ENCODE measurements around the gene NRCAM.

NRCAM gene

DNA sequence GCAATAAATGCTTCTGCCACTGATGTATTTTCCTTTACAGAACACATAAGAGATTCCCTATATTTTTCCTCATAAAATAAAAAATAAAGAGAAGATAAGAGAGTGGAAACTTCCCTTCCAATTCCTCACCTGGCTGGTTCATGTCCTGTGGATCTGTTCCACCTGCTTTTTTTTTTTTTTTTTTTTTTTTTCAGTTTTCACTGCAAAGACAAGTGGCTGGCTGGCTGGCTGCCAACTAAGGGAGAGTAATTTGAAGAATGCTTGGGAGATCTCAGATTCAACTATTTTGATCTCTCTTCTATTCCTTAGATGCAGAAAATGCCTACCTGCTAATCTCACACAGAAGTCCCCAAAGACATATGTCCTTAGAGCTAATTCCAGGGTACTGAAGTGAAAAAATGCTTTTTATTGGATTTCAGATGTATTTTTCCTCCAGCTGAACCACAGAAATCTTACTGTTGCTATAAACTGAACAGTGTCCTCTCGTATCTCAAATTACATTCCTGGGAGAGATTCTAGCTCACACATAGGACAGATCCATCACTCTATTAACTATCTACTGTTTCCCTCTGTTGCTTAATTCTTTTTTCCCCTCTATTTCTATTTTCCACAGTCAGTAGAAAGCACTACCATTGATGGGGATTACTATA lies 120.8 kb downstream of the NRCAM start:
- peak; percentile 96 for DNase-seq

DNA sequence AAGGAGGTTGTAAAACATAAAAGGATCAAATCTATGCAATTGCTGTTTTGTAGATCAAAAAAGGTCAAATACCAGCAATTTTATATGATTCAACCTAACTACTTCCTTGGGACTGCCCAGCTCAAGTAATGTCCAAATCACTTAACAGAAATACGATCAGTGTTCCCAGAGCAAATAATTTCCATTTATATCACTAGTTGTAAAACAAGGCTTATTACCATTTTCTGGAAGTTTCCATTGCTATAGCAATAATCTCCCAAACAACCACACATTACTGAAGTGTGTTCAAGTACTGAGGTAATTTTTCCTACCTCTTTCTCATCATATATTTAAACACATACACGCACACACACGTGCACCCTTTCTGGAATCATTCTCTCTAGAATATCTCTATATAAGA lies 123.3 kb downstream of the NRCAM start:
- DNase-seq, result no peak

DNA sequence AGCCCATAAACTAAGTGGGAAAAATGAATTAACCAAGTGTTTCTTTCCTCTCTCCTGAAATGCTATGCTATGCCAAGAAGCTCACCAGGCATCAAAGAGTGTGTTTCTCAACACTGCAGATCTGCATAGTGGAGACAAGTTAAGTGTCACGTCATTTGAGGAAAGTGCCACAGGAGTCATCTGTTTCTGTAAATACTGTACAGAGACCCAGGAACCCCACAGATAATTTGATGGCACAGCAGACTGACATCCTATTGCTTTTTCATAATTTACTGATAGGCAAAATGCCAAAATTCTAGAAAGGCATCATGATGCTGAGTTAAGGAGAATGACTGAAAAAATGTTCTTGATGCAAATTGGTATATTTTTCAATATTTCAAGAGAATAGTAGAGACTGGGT lies 124.3 kb downstream of the NRCAM start:
- no peak for DNase-seq

DNA sequence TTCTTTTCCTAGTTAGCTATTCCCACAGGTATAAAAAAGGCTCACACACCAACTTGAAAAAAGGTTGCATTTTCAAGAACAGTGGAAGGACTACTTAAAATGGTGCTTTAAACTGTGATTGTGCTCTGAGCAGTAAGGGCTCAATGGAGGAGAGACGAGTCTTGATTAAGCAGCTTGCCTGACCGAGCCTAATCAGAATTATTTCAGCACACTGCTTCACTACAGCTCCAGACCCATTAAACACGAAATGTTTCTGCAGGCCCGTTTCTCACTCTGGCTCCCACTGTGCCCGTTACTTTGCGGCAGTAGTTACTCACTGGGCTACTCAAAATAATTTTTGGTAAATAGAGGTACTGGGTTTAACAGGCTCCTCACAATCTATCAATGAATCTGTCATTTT lies 126.0 kb downstream of the NRCAM start:
- no peak for DNase-seq

DNA sequence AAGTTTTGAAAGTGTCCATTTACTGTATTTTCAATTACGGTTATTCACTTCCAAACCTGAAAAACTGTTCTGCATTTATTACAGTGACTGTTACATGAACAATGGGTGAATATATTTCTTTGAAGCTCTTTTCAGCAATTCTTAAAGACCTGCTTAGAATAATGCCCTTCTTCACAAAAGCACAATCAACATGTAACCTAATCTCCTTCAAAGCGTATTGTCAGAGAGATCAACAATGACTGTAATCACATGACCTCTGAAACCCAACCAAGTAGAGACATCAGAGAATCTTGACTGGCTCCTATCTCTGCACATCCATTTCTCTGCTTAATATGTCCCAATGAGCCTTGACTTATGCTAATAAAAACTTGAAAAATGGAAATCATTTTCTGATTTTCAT lies 126.7 kb downstream of the NRCAM start:
- DNase-seq, result peak; percentile 74

DNA sequence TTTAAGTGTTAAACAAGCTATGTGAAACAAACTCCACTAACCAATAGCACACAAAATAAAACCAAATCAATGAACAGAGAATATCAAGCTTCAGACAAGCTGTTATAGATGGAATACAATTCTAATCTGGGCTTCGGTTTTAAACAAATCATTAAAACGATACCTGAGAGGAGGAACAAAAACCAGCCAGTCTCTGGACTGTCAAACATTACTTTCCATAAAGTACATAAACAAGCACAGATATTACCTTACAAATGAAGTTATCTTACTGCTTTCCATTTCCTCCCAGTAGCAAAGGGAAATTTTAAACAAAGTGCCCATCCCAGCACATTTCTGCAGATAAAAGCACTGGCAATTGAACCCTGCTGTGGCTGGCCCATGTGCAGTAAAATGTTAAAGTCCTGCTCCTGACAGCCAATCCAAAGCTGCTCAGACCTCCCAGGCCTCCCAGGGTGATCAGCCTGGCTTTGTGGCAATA lies 128.0 kb downstream of the NRCAM start:
- DNase-seq, result no peak

DNA sequence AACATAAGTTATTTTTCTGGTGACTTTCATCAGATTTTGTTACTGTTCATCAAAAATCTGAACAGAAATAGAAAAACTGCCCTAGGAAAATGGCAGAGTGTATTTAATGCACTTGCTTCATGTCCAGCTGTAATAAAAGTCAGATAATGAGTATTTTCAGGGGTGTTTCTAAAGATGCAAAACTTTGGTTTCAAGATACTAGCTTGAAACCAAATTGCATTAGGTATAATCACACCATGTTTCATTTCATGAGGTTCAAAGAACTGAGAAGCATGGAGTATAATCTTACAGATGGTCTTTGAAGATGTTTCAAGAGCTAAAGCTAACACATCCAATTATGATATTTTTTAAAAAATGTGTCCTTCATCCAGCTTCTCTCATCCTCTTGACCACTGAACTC lies 128.9 kb downstream of the NRCAM start:
- no peak for DNase-seq

DNA sequence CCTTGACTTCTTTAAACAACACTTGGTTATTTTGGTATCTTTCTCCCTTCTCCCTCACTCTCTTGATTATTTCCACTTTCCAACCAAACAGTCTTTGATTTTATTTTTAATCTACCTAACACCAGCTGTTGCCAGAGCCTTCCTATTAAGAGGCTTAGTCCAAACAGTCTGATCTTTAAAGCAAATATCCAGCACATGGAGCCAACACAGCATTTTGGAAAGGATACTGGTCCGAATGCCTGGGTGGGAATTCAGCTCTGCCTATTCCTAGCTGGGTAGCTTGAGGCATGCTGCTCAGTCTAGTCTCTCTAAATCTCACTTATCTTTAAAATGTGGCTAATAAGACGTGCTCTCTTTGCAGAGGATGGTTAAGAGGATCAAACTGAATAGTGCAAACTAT lies 129.3 kb downstream of the NRCAM start:
- DNase-seq, result peak; percentile 19

DNA sequence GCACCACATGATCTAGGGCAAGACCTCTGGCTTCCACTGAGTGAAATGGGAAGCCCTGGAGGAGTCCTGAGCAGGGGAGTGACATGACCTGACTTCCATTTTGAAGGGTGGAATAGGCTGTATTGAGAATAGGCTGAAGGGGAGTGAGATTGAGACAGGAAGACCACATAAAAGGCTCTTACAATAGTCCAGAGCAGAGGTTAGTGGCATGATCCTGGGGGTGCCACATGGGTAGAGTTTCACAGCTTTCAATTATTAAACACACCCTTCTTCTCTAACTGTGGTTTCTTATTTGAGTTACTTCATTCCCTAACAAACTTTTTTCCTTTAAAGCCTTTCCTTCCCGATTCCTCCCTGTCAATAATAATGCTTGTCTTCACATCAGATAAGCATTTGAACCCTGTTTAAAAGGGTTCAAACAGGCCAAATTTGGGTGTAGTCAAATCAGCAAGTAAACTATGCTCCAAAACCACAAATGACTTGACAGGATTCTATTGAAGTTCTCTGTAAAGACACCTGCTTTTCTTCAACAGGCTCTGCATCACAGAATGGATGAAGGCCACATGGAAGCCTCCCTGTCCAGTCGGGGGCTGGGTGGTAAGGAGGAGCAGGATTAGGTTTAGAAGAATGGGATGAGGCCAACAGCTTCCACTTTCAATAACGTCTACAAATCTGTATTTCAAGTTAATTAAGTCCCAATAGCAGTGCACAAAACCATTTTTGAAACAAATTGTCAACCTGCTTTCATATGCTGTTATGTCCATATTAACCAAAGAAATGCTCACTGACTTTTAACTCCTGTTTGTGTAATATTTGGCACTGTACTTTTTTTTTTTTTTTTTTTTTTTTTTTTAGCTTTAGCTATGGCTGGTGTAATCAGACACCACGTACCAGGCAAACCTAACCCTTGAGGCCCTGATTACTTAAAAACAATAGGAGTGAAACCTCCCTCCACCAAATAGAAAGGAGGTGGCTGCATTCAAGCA lies 131.9 kb downstream of the NRCAM start:
- no peak for DNase-seq

DNA sequence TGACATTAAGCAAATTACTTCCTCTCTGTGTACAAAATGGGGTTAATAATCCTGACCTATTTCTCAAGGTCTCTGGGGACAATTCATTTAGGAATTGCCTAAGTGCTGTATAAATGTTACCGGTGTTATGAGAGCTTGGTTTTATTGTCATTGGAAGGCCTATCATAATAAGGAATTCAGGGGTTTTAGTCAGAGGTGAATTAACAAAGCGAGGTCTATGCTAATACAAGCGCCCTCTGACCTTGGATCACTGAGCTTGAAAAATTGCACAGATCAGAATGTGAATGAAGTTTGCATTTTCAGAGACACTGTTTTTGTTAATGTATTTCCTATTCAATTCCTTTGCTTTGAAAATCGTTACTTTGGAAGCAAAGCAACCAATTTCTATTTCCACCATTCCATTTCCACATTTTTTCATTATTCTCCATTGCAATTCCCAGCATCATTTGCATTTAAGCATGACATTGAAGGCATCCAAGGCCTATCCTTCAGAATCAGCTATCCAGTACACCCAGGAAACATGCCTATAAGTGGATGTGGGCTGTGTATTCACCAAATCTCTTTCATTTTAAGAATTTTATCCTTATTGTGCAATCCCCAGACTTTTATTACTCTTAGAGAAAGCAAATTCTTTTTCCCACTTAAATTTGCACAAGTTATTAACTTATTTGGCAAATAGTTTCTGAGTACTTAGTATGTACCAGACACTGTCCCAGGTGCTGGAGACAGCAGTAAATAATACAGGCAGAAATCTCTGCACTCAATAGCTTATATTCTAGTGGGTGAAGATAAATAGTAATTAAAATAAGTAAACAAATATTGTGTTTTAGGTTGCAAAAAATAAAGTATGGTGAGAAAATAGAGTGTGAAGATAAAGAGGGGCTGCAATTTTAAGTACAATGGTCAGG lies 133.1 kb downstream of the NRCAM start:
- no peak for DNase-seq

DNA sequence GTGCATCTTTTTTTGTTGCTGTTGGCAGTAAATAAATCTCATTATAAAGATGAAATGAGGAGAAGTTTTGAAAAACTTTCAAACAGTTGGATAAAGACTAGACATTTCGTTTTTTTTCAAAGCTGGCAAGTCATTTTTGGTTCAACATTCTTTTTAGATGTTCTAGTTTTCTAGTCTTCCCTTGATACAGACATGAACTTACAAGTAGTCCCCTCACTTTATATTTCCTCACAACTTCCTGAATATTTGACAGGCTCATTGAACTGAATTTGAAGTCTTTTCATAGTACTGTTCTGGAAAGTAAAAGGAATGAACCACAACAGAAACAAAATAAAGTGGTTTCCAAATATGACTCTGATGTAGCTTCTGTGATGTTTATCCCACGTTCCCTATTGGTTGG lies 134.2 kb downstream of the NRCAM start:
- no peak for DNase-seq

DNA sequence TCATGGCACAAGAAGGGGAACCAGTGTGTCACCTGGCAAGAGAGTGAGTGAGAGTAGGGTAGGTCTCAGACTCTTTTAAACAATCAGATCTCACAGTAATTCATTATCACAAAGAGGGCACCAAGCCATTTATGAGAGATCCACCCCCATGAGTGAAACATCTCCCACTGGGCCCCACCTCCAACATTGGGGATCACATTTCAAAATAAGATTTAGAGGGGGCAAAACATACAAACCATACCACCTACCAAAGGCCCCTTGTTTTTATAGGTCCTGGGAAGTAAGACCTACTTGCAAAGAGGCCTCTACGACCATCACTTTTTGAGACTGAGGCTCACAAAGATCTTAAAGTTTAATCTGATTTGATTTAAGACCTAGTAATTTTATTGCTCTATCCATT lies 134.9 kb downstream of the NRCAM start:
- no peak for DNase-seq

DNA sequence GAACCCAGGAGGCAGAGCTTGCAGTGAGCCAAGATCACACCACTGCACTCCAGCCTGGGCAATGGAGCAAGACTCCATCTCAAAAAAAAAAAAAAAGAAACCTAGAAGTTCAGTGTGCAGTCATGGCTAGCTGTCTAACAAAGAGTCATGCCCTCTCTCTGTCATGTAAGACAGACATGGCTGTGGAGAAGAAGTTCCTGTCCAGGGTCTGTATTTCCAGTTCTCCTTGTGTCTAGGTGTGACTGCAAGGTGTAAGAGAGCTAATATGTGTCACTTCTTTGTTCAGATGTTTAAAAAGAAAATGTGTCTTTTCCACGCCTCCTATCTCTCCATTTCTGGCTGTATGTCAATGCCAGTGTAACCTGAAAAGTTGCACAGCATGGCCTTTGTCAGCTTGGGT lies 139.5 kb downstream of the NRCAM start:
- DNase-seq, result no peak

DNA sequence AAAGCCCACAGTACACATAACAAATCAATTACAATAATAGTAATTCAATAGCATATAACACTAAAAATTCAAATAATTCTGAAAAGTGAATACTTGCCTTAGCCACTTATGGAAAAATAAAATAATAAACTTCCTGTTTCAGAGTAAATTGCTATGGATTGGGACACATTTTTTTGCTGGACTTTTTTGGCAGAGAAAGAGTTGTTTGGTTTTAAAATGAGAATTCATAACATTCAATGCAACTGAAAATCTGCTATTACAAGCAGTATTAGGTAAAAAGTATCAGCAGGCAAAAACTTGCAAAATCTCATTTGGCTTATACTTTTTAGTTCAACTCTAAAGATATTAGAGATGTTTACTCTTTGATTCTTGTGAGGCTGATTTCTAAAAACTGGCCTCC lies 141.7 kb downstream of the NRCAM start:
- DNase-seq, result no peak

DNA sequence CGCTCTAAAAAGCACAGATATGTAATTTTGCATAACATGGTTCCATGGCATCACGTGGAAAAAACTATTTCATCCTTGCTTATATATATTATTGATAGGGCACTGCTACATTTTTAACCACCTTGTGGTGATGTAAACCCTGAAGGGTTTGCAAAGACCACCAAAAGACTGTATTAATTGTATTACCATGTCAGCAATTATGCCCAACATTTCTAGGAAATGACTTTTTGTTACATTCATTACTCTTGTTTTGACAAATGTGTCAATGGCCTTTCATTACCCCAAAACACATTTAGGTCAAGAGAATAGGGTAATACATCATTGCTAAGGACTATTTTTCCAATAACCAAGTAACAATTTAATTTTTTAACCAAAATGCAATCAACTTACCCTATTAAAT lies 142.2 kb downstream of the NRCAM start:
- no peak for DNase-seq

DNA sequence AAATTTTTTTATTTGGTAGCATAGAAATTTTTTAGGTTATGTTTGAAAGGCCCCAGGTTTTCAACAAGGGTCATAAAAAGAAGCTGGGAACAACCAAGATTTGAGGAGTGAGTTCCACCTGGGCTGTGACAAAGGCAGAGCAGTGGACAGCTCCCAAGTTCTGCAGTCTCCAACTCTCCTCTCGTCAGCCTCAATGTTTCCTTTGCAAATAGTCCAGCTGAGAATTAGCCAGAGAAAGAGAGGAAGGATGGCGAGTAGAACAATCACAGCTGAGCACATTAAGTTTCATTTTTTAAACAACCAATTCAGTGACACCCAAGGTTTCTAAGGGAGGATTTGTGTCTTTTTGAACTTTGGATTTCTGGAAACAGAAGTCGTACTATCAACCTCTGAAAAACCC lies 143.2 kb downstream of the NRCAM start:
- DNase-seq, result no peak

DNA sequence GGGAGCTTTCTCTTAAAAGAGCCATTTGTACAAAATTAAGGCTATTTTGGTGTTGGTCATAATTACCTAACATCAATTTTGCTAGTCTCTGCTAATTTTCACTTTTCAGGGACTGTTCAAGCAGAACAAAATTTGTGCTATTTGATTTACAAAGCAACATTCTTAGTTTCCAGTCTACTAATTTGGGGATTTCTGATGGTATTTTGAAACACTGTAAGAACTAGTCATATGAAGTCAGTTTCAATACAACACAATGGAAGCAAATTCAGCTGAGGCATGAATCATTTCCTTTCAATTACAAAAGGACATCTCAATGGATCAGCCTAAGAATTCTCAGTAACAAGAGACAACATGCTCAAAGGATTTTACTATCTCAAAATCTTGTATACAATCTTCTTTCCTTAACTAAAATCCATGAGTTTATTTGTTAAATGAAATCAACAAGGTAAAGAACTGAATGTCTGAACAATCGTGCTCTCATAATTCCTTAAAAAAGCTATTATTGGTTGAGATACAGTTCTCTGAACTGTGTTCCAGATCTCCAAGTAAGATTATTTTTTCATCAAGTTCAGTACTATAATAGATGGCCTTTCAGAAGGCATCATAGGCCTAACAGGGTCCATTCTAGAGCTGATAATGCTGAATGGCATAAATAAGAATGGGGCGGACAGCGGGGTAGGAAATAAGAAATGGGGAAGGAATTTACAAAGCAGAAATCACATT lies 144.6 kb downstream of the NRCAM start:
- DNase-seq, result no peak

DNA sequence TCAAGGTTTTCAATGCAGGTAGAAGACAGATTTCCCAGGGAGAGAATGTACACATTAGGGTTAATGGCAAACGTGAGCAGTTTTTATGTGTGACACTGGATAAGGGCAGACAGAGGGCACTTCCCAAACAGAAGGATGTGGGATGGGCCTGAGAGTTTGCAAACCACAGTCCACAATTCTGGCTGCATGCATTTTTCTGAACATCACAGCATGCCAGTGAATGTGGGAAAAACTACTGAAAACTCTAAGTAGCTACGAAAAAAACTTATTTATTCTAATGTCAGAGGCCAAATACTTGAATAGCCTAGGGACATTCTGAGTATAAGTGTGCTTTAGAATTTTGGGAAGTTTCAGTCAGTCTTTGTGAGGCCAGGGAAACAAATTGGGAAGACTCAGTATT lies 145.9 kb downstream of the NRCAM start:
- DNase-seq, result no peak

DNA sequence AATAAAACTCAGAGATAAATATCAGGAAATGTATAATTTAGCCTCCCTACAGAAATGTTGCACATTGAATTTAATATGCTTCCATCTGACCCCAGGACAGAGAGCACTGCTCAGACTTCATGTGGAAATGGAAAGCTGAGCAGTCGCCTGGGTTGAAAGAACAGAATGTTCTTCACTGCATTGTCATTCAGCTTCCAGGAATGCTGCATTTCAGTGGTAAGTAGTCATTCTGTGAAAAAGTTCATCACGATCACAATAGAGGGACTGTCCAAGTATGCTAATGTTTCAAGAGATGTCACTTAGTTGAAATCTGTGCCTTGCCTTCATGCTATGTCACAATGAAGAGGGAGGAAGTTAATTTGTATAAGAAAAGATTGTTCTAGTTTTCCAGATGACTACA lies 147.3 kb downstream of the NRCAM start:
- DNase-seq, result no peak

DNA sequence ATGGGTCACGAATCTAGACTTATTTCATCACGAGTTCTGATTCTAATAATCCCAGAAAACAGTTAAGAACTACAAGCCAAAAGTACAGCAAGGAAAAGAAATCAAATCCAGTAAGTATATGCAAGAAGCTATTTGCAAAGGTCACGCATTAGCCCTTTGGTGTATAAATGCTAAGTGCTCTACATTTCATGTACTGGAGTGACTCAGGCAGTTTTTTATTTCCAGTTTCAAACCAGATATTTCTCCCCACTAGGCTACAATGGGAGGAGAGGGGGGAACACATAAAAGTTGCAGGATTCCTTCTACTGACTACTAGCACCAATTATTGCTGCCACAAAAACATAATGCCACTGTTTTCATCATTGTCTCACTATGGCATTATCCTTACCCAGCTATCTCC lies 148.0 kb downstream of the NRCAM start:
- no peak for DNase-seq

DNA sequence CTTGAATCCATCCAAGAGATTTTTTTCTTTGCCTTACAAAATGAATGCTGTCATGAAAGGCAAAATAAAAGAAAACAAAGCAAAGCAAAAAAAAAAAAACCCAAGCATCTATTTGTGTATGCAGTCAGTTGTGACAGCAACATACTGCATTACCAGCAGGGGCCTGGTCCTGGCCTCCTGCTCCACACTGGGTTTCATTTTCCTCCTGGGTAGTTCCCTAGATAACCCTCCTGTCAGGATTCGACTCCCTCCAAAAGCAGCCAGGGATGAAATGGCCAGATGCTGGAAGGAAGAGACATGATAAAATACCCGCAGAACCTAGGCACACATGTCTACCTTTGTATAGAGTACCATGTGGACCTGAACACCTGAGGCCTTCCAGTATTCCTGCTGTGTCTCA lies 148.6 kb downstream of the NRCAM start:
- DNase-seq, result peak; percentile 32

DNA sequence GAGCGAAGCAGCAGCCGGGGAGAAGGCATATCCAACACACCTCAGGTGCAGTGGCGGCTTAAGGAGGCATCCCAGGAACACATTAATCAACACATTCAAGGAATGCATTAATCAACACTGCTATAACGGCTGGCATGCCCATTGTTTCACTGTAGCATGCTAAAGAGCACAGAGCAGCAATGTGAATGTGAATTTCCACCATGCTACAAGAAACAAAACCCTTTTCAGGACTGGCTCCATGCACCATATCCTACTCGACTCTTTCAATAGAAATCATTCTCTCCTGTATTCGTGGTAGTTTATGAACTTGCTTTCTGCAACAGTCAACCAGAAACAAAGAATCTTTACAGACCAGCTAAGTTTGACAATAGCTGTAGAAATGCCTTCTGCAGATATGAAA lies 149.0 kb downstream of the NRCAM start:
- DNase-seq, result no peak

DNA sequence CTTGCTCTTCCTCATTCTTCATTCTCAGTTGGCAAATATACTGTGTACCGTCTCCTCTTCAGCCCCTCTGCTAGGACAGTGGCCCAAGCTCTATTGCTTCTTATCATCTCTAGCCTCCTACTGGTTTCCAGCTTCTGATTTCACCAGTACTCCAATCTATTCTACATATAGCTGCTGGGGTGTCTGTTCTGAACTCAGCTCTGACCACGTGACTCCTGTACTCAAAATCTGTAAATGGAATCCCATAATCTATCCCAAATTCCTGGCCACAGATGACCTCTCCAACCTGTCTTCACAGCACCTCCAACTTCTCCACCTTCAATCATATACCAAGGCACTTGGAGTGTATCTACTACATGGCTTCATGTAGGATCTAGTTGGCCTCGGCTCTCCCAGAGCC lies 152.9 kb downstream of the NRCAM start:
- DNase-seq, result no peak
